ENCODE data around the gene PTP4A1. TPM values are rescaled to one million over a fixed set of nuclear protein-coding genes. Genes with fewer than 3 reads are reported as not detected.

Gene PTP4A1
- total RNA-seq, 1 experiment from 2014 or later = 80.1 TPM

DNA sequence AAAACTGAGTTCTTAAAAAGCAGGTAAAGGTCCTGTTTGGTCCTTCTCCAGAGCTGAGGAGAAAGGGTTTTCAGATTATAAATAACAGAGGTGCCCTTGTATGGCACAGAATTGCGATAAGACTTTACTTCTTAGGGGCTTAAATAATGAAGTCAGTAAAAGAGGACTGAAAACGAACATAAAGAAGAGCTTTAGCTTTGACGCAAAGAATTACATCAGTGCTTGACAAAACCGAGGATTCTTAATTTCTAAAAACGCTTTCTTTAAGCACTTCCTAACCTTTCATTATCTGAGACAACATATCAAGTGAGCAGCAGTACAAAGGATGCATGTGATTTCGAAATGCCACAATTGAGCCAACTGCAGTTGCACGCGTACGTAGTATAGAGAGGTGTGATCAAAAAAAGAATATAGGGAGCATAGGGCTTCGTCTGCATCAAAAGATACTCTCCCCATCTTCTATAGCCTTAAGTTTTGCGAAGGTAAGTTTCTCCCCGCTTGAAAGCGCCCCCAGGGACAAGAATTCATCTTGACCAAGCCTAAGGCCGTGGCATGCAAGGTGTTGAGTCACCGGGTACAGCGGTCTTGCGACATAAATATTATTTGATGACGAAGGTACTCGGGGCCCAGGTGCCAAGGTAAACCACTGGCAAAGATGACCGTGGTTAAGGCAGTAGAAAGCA lies 778 bp upstream of the PTP4A1 start:
- ChIA-PET POLR2A (ENCODE audit: low non-redundant PET) (no interaction called here), CTCF (no interaction called here)
- H3K9me3 ChIP-seq (ENCODE audit: low read depth, low read length, poor library complexity, severe bottlenecking) = no peaks in the 10 kb centered on the region
- no peak for TF ChIP-seq EZH2 (IDR thresholded peaks at IDR 0.05; ENCODE audit: borderline replicate concordance, low read depth, low read length, poor library complexity, severe bottlenecking)
- TF ChIP-seq, protein P1, sequence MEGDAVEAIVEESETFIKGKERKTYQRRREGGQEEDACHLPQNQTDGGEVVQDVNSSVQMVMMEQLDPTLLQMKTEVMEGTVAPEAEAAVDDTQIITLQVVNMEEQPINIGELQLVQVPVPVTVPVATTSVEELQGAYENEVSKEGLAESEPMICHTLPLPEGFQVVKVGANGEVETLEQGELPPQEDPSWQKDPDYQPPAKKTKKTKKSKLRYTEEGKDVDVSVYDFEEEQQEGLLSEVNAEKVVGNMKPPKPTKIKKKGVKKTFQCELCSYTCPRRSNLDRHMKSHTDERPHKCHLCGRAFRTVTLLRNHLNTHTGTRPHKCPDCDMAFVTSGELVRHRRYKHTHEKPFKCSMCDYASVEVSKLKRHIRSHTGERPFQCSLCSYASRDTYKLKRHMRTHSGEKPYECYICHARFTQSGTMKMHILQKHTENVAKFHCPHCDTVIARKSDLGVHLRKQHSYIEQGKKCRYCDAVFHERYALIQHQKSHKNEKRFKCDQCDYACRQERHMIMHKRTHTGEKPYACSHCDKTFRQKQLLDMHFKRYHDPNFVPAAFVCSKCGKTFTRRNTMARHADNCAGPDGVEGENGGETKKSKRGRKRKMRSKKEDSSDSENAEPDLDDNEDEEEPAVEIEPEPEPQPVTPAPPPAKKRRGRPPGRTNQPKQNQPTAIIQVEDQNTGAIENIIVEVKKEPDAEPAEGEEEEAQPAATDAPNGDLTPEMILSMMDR (conservative IDR thresholded peaks at IDR 0.05; ENCODE audit: low read depth, low read length) = no peak
- H3K36me3 ChIP-seq (ENCODE audit: insufficient read depth, low read length, poor library complexity, severe bottlenecking) = peaks cover 4% of the 10 kb centered on the region
- TSS peak; percentile 88 for BruUV-seq (replicated peaks)
- H3K4me3 ChIP-seq (ENCODE audit: low read depth, low read length, poor library complexity, severe bottlenecking) = peak overlapping the region; percentile 94
- no peaks in the 10 kb centered on the region for H3K27me3 ChIP-seq (replicated peaks; ENCODE audit: insufficient read depth, low read depth, low read length, poor library complexity)
- H3K4me1 ChIP-seq (ENCODE audit: insufficient read depth, low read length, poor library complexity, severe bottlenecking) = peaks cover 11% of the 10 kb centered on the region
- H3K27ac ChIP-seq (ENCODE audit: low read depth, low read length, poor library complexity, severe bottlenecking) = peak overlapping the region; percentile 98
- intact Hi-C loops (cut with micrococcal nuclease; ENCODE audit: unreplicated experiment) = loop anchor here (5.0 kb wide), 2 partner anchors 231 to 264 kb away; no protein-coding TSS in a partner anchor
- no peak for DNase-seq (ENCODE audit: low spot score)

- Histone ChIP-seq H3K4me3 (ENCODE audit: low read depth, low read length, poor library complexity, severe bottlenecking) (peak overlapping the region; percentile 94), H3K9me3 (ENCODE audit: low read depth, low read length, poor library complexity, severe bottlenecking) (no peaks in the 10 kb centered on the region), H3K27ac (ENCODE audit: low read depth, low read length, poor library complexity, severe bottlenecking) (peak overlapping the region; percentile 98), H3K36me3 (ENCODE audit: insufficient read depth, low read length, poor library complexity, severe bottlenecking) (peaks cover 17% of the 10 kb centered on the region), H3K27me3 (replicated peaks; ENCODE audit: insufficient read depth, low read depth, low read length, poor library complexity) (no peaks in the 10 kb centered on the region), H3K4me1 (ENCODE audit: insufficient read depth, low read length, poor library complexity, severe bottlenecking) (peaks cover 11% of the 10 kb centered on the region)
- DNase-seq (ENCODE audit: low spot score) = no peak
- ChIA-PET POLR2A (ENCODE audit: low non-redundant PET) (no interaction called here), CTCF (interaction anchor here (0.9 to 1.5 kb wide), 2 partner anchors 26 to 192 kb away, joined by 4 to 6 read pairs; no protein-coding TSS in a partner anchor)
- no TSS peak for BruUV-seq (replicated peaks)
- no peak for TF ChIP-seq EZH2 (IDR thresholded peaks at IDR 0.05; ENCODE audit: borderline replicate concordance, low read depth, low read length, poor library complexity, severe bottlenecking)
- TF ChIP-seq, protein P1 (conservative IDR thresholded peaks at IDR 0.05; ENCODE audit: low read depth, low read length) = no peak
- intact Hi-C loops (cut with micrococcal nuclease; ENCODE audit: unreplicated experiment) = loop anchor here (5.0 kb wide), 2 partner anchors 230 to 265 kb away; no protein-coding TSS in a partner anchor
These were observed 431 bp downstream of the PTP4A1 start for GRCh38 chr6:63572747-63573075.

DNA sequence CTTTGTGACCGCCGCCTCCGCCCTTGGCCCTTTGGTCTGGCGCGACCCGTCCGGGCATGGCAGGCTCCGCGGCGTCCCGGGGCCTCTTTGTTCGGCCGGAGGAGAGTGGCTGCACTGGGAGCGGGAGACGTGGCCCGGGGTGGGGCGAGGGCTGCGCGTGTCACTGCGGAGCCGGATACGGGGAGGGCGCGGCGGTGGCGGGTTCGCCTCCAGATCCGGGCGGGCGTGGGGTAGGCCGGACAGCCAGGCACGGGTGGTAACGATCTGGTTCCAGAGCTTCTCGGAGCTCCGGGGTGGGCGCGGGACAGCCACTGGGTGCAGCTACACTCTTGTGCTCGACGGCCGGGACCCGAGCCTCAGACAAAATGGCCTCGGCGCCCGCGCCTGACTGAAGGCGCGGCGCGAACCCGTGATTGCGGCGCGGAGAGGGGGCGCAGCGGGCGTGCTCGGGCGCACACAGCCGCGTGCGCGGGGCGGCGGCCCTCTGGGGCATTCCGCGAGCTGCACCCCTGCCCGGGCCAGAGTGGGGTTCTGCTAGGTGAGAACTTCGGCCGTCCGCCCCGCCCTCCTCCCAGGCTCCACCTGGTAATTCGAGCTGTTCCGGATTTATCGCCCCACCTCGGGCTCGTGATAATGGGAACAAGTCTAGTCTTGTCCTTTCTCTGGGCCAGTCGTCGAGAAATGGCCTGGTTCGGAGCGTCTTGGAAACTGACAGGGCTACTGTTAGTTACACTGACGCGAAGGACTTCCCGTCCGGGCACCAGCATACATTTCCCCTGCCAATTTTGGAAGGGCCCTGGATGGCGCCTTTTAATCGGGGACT lies 1.0 kb downstream of the PTP4A1 start:
- POLR2A ChIA-PET (ENCODE audit: low non-redundant PET) = no interaction called here

More for the DNA sequence above, 1.0 kb downstream of the PTP4A1 start:
- CTCF ChIA-PET = interaction anchor here (0.6 to 1.5 kb wide), 3 partner anchors 25 to 191 kb away, joined by 3 to 6 read pairs (median 4); no protein-coding TSS in a partner anchor
- H3K4me1 ChIP-seq (ENCODE audit: insufficient read depth, low read length, poor library complexity, severe bottlenecking) = peaks cover 11% of the 10 kb centered on the region
- DNase-seq (ENCODE audit: low spot score) = peak; percentile 72
- intact Hi-C loops (cut with micrococcal nuclease; ENCODE audit: unreplicated experiment) = loop anchor here (5.0 kb wide), 2 partner anchors 229 to 266 kb away; no protein-coding TSS in a partner anchor
- no TSS peak for BruUV-seq (replicated peaks)
- H3K27me3 ChIP-seq (replicated peaks; ENCODE audit: insufficient read depth, low read depth, low read length, poor library complexity) = no peaks in the 10 kb centered on the region
- H3K36me3 ChIP-seq (ENCODE audit: insufficient read depth, low read length, poor library complexity, severe bottlenecking) = peaks cover 22% of the 10 kb centered on the region
- peak overlapping the region; percentile 98 for H3K27ac ChIP-seq (ENCODE audit: low read depth, low read length, poor library complexity, severe bottlenecking)
- TF ChIP-seq EZH2 (IDR thresholded peaks at IDR 0.05; ENCODE audit: borderline replicate concordance, low read depth, low read length, poor library complexity, severe bottlenecking) = no peak
- TF ChIP-seq, protein P1 (conservative IDR thresholded peaks at IDR 0.05; ENCODE audit: low read depth, low read length) = no peak
- H3K9me3 ChIP-seq (ENCODE audit: low read depth, low read length, poor library complexity, severe bottlenecking) = no peaks in the 10 kb centered on the region
- H3K4me3 ChIP-seq (ENCODE audit: low read depth, low read length, poor library complexity, severe bottlenecking) = peak overlapping the region; percentile 94

All from A673 (cell line).